Neural crest cell (in vitro differentiated cells): ENCODE data around the gene COL4A6. TPM values are rescaled to one million over a fixed set of nuclear protein-coding genes. Genes with fewer than 3 reads are reported as not detected.

Experiments
- DNase-seq: peaks from one replicate; pipeline ENCODE4 v3.0.0; 2021; ENCODE audit warnings: low read depth, mixed read lengths, low spot score
- H3K27ac Mint-ChIP-seq: one replicate; pipeline ENCODE4 v1.8.0; 2021; ENCODE audit warnings: mild to moderate bottlenecking, mixed read lengths; ENCODE audit not compliant: unreplicated experiment
- H3K27me3 Mint-ChIP-seq: 2 replicates; pipeline ENCODE4 v1.8.0; 2021; ENCODE audit warnings: low read depth, mild to moderate bottlenecking, mixed read lengths
- H3K36me3 Mint-ChIP-seq: 2 replicates; pipeline ENCODE4 v1.8.0; 2021; ENCODE audit warnings: low read depth, mild to moderate bottlenecking, mixed read lengths
- H3K4me1 Mint-ChIP-seq: 2 replicates; pipeline ENCODE4 v1.8.0; 2021; ENCODE audit warnings: mixed read lengths
- H3K4me3 Mint-ChIP-seq: one replicate; pipeline ENCODE4 v1.8.0; 2021; ENCODE audit warnings: mild to moderate bottlenecking, mixed read lengths
- H3K9me3 Mint-ChIP-seq: 2 replicates; pipeline ENCODE4 v1.8.0; 2021; ENCODE audit warnings: mixed read lengths
- total RNA-seq: library from RNA; stranded (reverse); gene quantifications from 2 replicates; pipeline ENCODE4 v1.2.1, GENCODE V29; 2021
- TF ChIP-seq, protein P1 (sequence below): fragments of 200-600 bp; sonication (generic); conservative IDR thresholded peaks from 2 replicates; pipeline ENCODE4 v1.5.0; 2021; ENCODE audit warnings: antibody characterized with exemption, mild to moderate bottlenecking

Gene COL4A6
- total RNA-seq, 1 donor from 2014 or later, result 22.6 TPM

DNA sequence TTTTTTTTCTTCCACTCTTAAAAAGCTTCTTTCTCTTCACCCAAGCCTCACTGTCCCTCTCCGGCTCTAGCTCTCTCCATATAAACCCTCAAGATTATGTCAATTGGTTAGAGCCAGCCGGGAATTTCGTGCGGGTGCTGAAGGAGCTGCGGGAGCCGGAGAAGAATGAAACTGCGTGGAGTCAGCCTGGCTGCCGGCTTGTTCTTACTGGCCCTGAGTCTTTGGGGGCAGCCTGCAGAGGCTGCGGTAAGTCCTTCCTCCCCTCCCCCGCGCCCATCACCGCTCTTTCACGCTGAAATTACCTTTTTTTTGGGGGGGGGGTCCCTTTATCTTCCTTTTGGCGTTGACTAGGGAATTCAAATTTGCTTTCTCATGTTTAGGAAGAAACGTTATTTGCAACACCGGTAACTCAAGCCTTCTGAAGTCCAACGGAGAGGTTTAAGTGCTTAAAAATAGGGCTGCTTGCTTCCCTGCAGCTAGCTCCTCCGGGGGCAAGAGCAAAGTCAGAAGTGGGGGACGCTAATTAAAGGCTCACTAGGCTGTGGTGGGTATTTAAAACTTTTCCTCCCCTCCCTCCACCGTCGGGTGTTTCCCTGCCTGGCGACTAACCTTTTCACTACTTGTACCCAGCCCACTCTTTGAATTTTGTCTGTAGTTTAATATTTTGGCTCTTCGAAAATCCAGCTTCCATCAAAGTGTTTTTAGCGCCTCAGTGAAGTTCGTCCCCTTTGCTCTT is 1.9 kb upstream of the COL4A6 start:
- peak overlapping the region; percentile 91 for H3K27ac Mint-ChIP-seq
- peak; percentile 31 for DNase-seq
- peaks cover 10% of the 10 kb centered on the region for H3K36me3 Mint-ChIP-seq
- peaks cover 6% of the 10 kb centered on the region for H3K27me3 Mint-ChIP-seq
- peaks cover 64% of the 10 kb centered on the region for H3K4me1 Mint-ChIP-seq
- peak overlapping the region; percentile 98 for H3K4me3 Mint-ChIP-seq
- TF ChIP-seq, protein P1, sequence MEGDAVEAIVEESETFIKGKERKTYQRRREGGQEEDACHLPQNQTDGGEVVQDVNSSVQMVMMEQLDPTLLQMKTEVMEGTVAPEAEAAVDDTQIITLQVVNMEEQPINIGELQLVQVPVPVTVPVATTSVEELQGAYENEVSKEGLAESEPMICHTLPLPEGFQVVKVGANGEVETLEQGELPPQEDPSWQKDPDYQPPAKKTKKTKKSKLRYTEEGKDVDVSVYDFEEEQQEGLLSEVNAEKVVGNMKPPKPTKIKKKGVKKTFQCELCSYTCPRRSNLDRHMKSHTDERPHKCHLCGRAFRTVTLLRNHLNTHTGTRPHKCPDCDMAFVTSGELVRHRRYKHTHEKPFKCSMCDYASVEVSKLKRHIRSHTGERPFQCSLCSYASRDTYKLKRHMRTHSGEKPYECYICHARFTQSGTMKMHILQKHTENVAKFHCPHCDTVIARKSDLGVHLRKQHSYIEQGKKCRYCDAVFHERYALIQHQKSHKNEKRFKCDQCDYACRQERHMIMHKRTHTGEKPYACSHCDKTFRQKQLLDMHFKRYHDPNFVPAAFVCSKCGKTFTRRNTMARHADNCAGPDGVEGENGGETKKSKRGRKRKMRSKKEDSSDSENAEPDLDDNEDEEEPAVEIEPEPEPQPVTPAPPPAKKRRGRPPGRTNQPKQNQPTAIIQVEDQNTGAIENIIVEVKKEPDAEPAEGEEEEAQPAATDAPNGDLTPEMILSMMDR, result no peak
- peaks cover 2% of the 10 kb centered on the region for H3K9me3 Mint-ChIP-seq

DNA sequence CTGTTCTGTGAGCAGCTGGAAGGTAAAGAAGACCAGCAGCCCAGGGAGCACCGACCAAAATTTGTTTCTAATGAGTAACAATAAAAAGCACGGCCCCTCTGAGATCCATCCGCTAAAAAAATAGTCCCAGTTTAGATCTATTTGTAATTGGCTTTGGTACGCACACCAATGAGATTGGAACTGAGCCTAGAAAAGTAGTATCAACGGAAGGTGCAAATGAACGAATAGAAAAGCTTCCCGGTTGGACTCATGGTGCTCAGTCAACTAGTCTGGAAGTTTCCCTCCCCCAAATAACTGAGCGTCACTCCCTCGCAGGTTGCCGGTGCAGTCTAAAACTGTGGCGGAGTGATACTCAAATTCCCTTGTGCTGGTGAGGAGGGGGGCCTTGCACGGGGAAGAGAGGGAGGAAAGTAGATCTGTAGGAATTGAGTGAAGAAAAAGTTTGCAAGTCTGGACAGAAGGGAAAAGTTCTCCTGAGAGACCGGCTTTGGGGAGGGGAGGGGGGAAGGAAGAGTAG is 1.3 kb upstream of the COL4A6 start, which contains the start of gene COL4A5:
Gene COL4A5 (plus strand): TSS at position 413 of the 517 bp plus-strand sequence. CDS start 288 bp downstream, outside the sequence.
- peaks cover 6% of the 10 kb centered on the region for H3K27me3 Mint-ChIP-seq
- H3K27ac Mint-ChIP-seq, result peak within 1 kb of the TSS; percentile 91
- peak within 1 kb of the TSS; percentile 98 for H3K4me3 Mint-ChIP-seq
- TF ChIP-seq, protein P1, result no peak
- peaks cover 4% of the 10 kb centered on the region for H3K36me3 Mint-ChIP-seq
- H3K4me1 Mint-ChIP-seq, result peaks cover 68% of the 10 kb centered on the region
- H3K9me3 Mint-ChIP-seq, result no peaks in the 10 kb centered on the region
- DNase-seq, result peak; percentile 57

DNA sequence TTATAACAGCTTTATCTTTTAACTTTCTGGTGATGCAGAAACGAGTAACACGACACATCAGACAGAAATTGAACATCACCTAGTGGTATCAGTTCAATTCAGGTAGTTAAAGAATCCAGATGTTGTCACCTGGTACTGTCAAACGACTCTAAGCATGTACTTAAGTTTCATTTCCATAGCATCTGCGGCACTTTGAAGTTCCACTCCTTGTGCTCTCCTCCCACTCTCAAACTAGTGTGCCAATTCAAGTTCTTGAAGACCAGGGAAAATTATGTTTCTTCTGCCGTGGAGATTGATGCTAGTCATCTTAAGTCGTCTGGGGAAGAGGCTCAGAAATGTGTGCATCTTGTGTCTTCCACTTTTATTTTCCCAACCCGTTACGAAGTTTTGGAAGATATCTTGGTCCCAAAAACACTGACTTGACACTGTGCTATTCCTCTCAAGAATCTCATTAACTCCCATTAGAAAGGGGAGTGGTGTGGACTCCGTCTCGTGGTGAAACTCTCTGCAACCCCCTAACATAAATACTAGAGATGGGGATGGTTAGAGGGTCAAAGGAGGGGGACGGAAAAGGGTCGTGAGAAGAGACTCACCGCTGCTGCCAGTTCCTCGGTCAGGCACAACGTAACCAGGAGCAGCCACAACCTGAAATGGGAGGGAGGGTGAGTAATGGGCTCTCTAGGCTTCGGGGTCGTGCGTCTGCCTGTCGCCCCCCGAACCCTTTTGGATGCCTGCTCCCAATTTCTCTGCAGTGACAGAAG is 693 bp downstream of the COL4A6 start:
- TF ChIP-seq, protein P1, result no peak
- Mint-ChIP-seq H3K4me1 (peaks cover 57% of the 10 kb centered on the region), H3K27me3 (peaks cover 6% of the 10 kb centered on the region), H3K4me3 (peak overlapping the region; percentile 98), H3K36me3 (no peaks in the 10 kb centered on the region), H3K27ac (peak overlapping the region; percentile 81), H3K9me3 (no peaks in the 10 kb centered on the region)
- no peak for DNase-seq

DNA sequence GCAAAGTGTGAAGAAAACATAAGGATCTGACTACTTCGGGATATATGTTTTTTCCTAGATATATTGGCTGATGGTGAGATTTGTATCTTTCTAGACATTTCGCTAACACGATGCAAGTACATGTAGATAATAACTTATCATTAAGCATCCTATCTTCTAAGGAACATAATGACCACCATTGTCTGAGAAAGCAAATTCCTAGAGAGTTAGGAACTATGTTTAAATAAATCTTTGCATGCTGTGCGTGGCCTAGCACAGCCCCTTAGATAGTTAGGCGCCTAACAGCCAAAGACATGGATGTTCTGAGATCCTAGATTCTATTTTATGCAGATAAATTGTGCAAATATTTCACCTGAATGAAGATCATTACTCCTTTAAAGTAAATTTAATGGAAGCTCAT is 3.0 kb downstream of the COL4A6 start:
- no peak overlapping the region for H3K27ac Mint-ChIP-seq

DNA sequence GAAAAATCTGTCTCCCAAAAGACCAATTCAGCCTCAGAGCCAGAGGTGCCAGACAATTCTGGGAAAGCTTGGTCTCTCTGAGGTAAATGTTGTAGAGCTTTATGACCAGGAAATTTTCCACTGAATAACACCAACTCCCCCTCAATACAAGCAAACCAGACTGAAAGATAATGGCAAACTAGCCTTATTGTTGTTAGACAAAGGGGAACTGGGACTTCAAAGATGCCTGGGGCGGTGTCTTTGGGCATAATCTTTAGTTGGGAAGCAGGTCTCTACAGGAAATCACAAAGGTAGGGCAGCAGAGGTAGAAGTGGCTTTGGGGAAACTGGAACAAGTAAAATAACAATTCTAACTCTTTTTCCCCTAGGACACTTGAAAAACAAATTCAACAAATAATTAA is 12.0 kb downstream of the COL4A6 start:
- H3K27me3 Mint-ChIP-seq, result no peaks in the 10 kb centered on the region
- H3K4me3 Mint-ChIP-seq, result no peak overlapping the region
- H3K9me3 Mint-ChIP-seq, result no peaks in the 10 kb centered on the region
- H3K36me3 Mint-ChIP-seq, result peaks cover 6% of the 10 kb centered on the region
- TF ChIP-seq, protein P1, result no peak
- peak overlapping the region; percentile 46 for H3K27ac Mint-ChIP-seq
- peaks cover 7% of the 10 kb centered on the region for H3K4me1 Mint-ChIP-seq
- DNase-seq, result no peak

More for the DNA sequence above, 3.0 kb downstream of the COL4A6 start:
- peaks cover 39% of the 10 kb centered on the region for H3K4me1 Mint-ChIP-seq
- no peak overlapping the region for H3K4me3 Mint-ChIP-seq
- no peaks in the 10 kb centered on the region for H3K36me3 Mint-ChIP-seq
- TF ChIP-seq, protein P1, result no peak
- no peaks in the 10 kb centered on the region for H3K9me3 Mint-ChIP-seq
- DNase-seq, result no peak
- peaks cover 6% of the 10 kb centered on the region for H3K27me3 Mint-ChIP-seq
